NCI-H345 (cell line): Measurements from ENCODE around the gene DPH1.

Experiments
- DNase-seq: peaks from one replicate; lab custom pipeline; 2025; lab: John Stamatoyannopoulos, UW

The DPH1 gene

GRCh38 chr17:2050300-2051060 is 20.5 kb downstream of the DPH1 start:
- peak; percentile 83 for DNase-seq

GRCh38 chr17:2051061-2051932 is 21.3 kb downstream of the DPH1 start:
- DNase-seq: peak; percentile 37

- DNase-seq: no peak
Observed at GRCh38 chr17:2051933-2052559, 22.1 kb downstream of the DPH1 start.

- DNase-seq: peak; percentile 51
Observed at GRCh38 chr17:2053380-2054261, 23.7 kb downstream of the DPH1 start.

- DNase-seq: no peak
Observed at GRCh38 chr17:2054262-2054511, 24.2 kb downstream of the DPH1 start.

GRCh38 chr17:2054512-2055291 is 24.7 kb downstream of the DPH1 start, which contains the start of gene HIC1:
Gene HIC1, plus strand, starts transcription at chr17:2055103. Its CDS starts 1,588 bp downstream, at chr17:2056691.
- peak; percentile 42 for DNase-seq

- no peak for DNase-seq
Observed at GRCh38 chr17:2055292-2056205, 25.6 kb downstream of the DPH1 start.

- DNase-seq: no peak
Observed at GRCh38 chr17:2056206-2057174, 26.5 kb downstream of the DPH1 start.

GRCh38 chr17:2057175-2057759 is 27.3 kb downstream of the DPH1 start:
- no peak for DNase-seq

GRCh38 chr17:2057760-2058585 is 28.0 kb downstream of the DPH1 start:
- no peak for DNase-seq

GRCh38 chr17:2058586-2059546 is 28.9 kb downstream of the DPH1 start:
- no peak for DNase-seq

GRCh38 chr17:2059547-2060384 is 29.8 kb downstream of the DPH1 start:
- no peak for DNase-seq

GRCh38 chr17:2060385-2060658 is 30.4 kb downstream of the DPH1 start:
- DNase-seq: no peak

GRCh38 chr17:2060681-2061440 is 30.9 kb downstream of the DPH1 start:
- no peak for DNase-seq

GRCh38 chr17:2061441-2061958 is 31.5 kb downstream of the DPH1 start:
- no peak for DNase-seq
